ENCODE measurements around the gene RPUSD2. TPM values are rescaled to one million over a fixed set of nuclear protein-coding genes. Genes with fewer than 3 reads are reported as not detected.

The RPUSD2 gene
- polyA plus RNA-seq, 3 donors, result 1.1 to 6.3 (median 4.3) TPM

DNA sequence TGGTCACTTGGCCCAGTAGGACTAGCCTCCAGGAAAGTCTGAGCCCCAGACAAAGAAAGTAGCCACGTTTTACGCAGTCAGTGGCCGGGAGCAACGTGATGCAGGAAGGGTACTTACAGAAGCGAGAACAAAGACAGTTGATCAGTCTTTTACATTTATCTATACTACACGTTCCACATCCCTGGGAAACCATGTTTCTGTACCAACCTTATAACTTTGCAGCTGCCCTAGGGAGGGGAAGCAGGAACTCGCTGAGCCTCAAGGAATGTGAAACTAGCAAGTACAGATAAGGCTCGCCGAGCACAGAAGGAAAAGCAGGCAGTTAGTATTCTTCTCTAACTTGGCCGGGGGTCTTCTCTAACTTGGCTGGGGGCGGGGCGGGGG, 21.6 kb downstream of the RPUSD2 start:
- H3K27ac Mint-ChIP-seq, result peak overlapping the region in 2 of 7 donors; percentile 45 to 53
- peaks cover 24% of the 10 kb centered on the region for H3K4me1 Mint-ChIP-seq
- H3K9ac ChIP-seq (ENCODE audit: insufficient read depth, low read length, poor library complexity, severe bottlenecking), result no peak overlapping the region
- intact Hi-C loops (cut with micrococcal nuclease), result loop anchor here in 1 of 2 donors (10.0 kb wide), 1 partner anchor 104 kb away; the partner anchor contains the start of gene RAD51
- no peaks in the 10 kb centered on the region for H3K36me3 ChIP-seq (replicated peaks in 1 of 2; ENCODE audit: control insufficient read depth in 1 of 2, insufficient read depth in 2 of 2, low read length in 2 of 2)
- no peak overlapping the region for H3K4me3 ChIP-seq (replicated peaks in 1 of 3; ENCODE audit: low read depth in 2 of 3, low read length in 3 of 3)
- TF ChIP-seq, protein P1, sequence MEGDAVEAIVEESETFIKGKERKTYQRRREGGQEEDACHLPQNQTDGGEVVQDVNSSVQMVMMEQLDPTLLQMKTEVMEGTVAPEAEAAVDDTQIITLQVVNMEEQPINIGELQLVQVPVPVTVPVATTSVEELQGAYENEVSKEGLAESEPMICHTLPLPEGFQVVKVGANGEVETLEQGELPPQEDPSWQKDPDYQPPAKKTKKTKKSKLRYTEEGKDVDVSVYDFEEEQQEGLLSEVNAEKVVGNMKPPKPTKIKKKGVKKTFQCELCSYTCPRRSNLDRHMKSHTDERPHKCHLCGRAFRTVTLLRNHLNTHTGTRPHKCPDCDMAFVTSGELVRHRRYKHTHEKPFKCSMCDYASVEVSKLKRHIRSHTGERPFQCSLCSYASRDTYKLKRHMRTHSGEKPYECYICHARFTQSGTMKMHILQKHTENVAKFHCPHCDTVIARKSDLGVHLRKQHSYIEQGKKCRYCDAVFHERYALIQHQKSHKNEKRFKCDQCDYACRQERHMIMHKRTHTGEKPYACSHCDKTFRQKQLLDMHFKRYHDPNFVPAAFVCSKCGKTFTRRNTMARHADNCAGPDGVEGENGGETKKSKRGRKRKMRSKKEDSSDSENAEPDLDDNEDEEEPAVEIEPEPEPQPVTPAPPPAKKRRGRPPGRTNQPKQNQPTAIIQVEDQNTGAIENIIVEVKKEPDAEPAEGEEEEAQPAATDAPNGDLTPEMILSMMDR (IDR thresholded peaks at IDR 0.05), result no peak
- peaks cover 0 to 7% (median 6%) of the 10 kb centered on the region in 3 donors for H3K27me3 Mint-ChIP-seq (ENCODE audit: low read depth in 3 of 3)
- no peaks in the 10 kb centered on the region for H3K9me3 ChIP-seq (replicated peaks in 1 of 2; ENCODE audit: control insufficient read depth in 1 of 2, insufficient read depth in 1 of 2, low read length in 2 of 2)
- peak overlapping the region; percentile 69 for H2AFZ ChIP-seq (ENCODE audit: insufficient read depth, low read depth, low read length, poor library complexity, severe bottlenecking)
- H3K4me3 Mint-ChIP-seq, result peak overlapping the region in 1 of 2 donors; percentile 89
- DNase-seq, result no peak
- peaks cover 16% of the 10 kb centered on the region for H3K79me2 ChIP-seq (ENCODE audit: insufficient read depth, low read length)
- WGBS (ENCODE audit: insufficient coverage), result 84% methylated on average over 5 of the region's 12 CpGs
- no peaks in the 10 kb centered on the region for H3K36me3 Mint-ChIP-seq
- H3K4me1 ChIP-seq (ENCODE audit: control insufficient read depth in 1 of 2, insufficient read depth in 2 of 2, low read length in 2 of 2), result peaks cover 17 to 23% of the 10 kb centered on the region in 2 donors
- H3K27me3 ChIP-seq (ENCODE audit: control insufficient read depth in 2 of 2, insufficient read depth in 2 of 2, low read length in 2 of 2), result no peaks in the 10 kb centered on the region
- H3K9me3 Mint-ChIP-seq, result peaks cover 0 to 1% (median 0%) of the 10 kb centered on the region in 7 donors
- no peak overlapping the region for H3K27ac ChIP-seq (ENCODE audit: low read depth in 1 of 2, low read length in 2 of 2)
- H4K20me1 ChIP-seq (ENCODE audit: insufficient read depth, low read length), result no peaks in the 10 kb centered on the region
- H3K4me2 ChIP-seq (replicated peaks; ENCODE audit: extremely low read depth, low read length, poor library complexity, severe bottlenecking), result no peak overlapping the region

DNA sequence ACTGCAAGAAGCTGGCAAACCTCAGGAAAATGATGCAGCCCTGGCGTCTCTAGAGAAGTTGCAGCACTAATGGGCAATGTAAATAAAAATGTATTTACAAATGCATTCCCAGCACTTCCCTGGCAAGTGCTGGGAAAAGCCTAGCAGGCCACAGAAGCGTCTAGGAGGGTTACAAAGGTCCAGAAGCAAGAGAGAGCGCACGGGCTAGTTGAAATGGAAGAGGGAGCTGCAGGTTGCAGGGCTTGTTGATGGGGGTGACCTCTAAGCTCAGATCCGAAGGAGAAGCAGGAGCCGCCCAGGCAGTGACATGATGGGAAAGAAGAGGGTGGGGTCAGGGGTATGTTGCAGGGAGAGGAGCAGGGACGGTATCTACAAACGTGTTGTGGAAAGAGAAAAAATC, 22.3 kb downstream of the RPUSD2 start:
- H3K36me3 ChIP-seq (replicated peaks in 1 of 2; ENCODE audit: control insufficient read depth in 1 of 2, insufficient read depth in 2 of 2, low read length in 2 of 2), result no peaks in the 10 kb centered on the region
- peak overlapping the region in 1 of 7 donors; percentile 32 for H3K27ac Mint-ChIP-seq
- no peak overlapping the region for H3K27ac ChIP-seq (ENCODE audit: low read depth in 1 of 2, low read length in 2 of 2)
- H3K9ac ChIP-seq (ENCODE audit: insufficient read depth, low read length, poor library complexity, severe bottlenecking), result no peak overlapping the region
- intact Hi-C loops (cut with micrococcal nuclease), result loop anchor here in 1 of 2 donors (10.0 kb wide), 1 partner anchor 103 kb away; the partner anchor contains the start of gene RAD51
- no peaks in the 10 kb centered on the region for H3K36me3 Mint-ChIP-seq
- no peak for DNase-seq
- peaks cover 17 to 23% of the 10 kb centered on the region in 2 donors for H3K4me1 ChIP-seq (ENCODE audit: control insufficient read depth in 1 of 2, insufficient read depth in 2 of 2, low read length in 2 of 2)
- H3K27me3 Mint-ChIP-seq (ENCODE audit: low read depth in 3 of 3), result peaks cover 0 to 7% (median 6%) of the 10 kb centered on the region in 3 donors
- peaks cover 0 to 1% (median 0%) of the 10 kb centered on the region in 7 donors for H3K9me3 Mint-ChIP-seq
- H2AFZ ChIP-seq (ENCODE audit: insufficient read depth, low read depth, low read length, poor library complexity, severe bottlenecking), result peak overlapping the region; percentile 43
- no peak overlapping the region for H3K4me3 ChIP-seq (replicated peaks in 1 of 3; ENCODE audit: low read depth in 2 of 3, low read length in 3 of 3)
- no peaks in the 10 kb centered on the region for H3K9me3 ChIP-seq (replicated peaks in 1 of 2; ENCODE audit: control insufficient read depth in 1 of 2, insufficient read depth in 1 of 2, low read length in 2 of 2)
- no peak overlapping the region for H3K4me3 Mint-ChIP-seq
- TF ChIP-seq, protein P1 (IDR thresholded peaks at IDR 0.05), result no peak
- H3K79me2 ChIP-seq (ENCODE audit: insufficient read depth, low read length), result peaks cover 23% of the 10 kb centered on the region
- H3K27me3 ChIP-seq (ENCODE audit: control insufficient read depth in 2 of 2, insufficient read depth in 2 of 2, low read length in 2 of 2), result no peaks in the 10 kb centered on the region
- H4K20me1 ChIP-seq (ENCODE audit: insufficient read depth, low read length), result no peaks in the 10 kb centered on the region
- peaks cover 26% of the 10 kb centered on the region for H3K4me1 Mint-ChIP-seq
- 98% methylated on average over 6 of the region's 8 CpGs for WGBS (ENCODE audit: insufficient coverage)
- H3K4me2 ChIP-seq (replicated peaks; ENCODE audit: extremely low read depth, low read length, poor library complexity, severe bottlenecking), result no peak overlapping the region
